Astrocyte (in vitro differentiated cells and primary cell): ENCODE data around the gene CNIH3. TPM values are rescaled to one million over a fixed set of nuclear protein-coding genes. Genes with fewer than 3 reads are reported as not detected.

Experiments used
- DNase-seq: peaks from one replicate; pipeline ENCODE4 v3.0.0-alpha.2; 2010; ENCODE audit warnings: low read depth
- FAIRE-seq: peaks from 2 replicates; lab custom pipeline; 2011; peaks lifted over from hg19 to GRCh38; lab: Jason Lieb, UNC
- H2AFZ ChIP-seq: 2 replicates; pipeline ENCODE4 v1.6.0; 2012; ENCODE audit warnings: low read depth, low read length, inconsistent platforms
- H3K27ac ChIP-seq: 2 replicates; pipeline ENCODE4 v1.5.1; 2011; ENCODE audit warnings: low read depth, low read length, inconsistent platforms
- H3K27me3 ChIP-seq: 2 replicates; pipeline ENCODE4 v1.6.0; 2011; ENCODE audit warnings: low read length, inconsistent platforms; ENCODE audit not compliant: insufficient read depth
- H3K36me3 ChIP-seq: 2 replicates; pipeline ENCODE4 v1.5.1; 2011; ENCODE audit warnings: low read length, inconsistent platforms; ENCODE audit not compliant: insufficient read depth
- H3K4me1 ChIP-seq: 2 replicates; pipeline ENCODE4 v1.5.1; 2011; ENCODE audit warnings: low read length, inconsistent platforms; ENCODE audit not compliant: insufficient read depth
- H3K4me2 ChIP-seq: 2 replicates; pipeline ENCODE4 v1.6.0; 2012; ENCODE audit warnings: low read length, inconsistent platforms
- H3K4me3 ChIP-seq: 2 replicates; pipeline ENCODE4 v1.5.1; 2011; ENCODE audit warnings: low read depth, mild to moderate bottlenecking, low read length, inconsistent platforms; ENCODE audit not compliant: insufficient read depth
- H3K79me2 ChIP-seq: 2 replicates; pipeline ENCODE4 v1.6.0; 2012; ENCODE audit warnings: mild to moderate bottlenecking, low read length, inconsistent platforms; ENCODE audit not compliant: insufficient read depth
- H3K9ac ChIP-seq: 2 replicates; pipeline ENCODE4 v1.6.0; 2012; ENCODE audit warnings: mild to moderate bottlenecking, low read length, inconsistent platforms
- H3K9me3 ChIP-seq: 2 replicates; pipeline ENCODE4 v1.5.1; 2012; ENCODE audit warnings: low read depth, mild to moderate bottlenecking, low read length, inconsistent platforms; ENCODE audit not compliant: insufficient read depth
- H4K20me1 ChIP-seq: 2 replicates; pipeline ENCODE4 v1.6.0; 2012; ENCODE audit warnings: low read length, inconsistent platforms; ENCODE audit not compliant: insufficient read depth
- H3K27ac Mint-ChIP-seq: one replicate; pipeline ENCODE4 v1.8.0; 2021; ENCODE audit warnings: mild to moderate bottlenecking, mixed read lengths; ENCODE audit not compliant: unreplicated experiment
- H3K27me3 Mint-ChIP-seq: one replicate; pipeline ENCODE4 v1.8.0; 2021; ENCODE audit warnings: low read depth, mixed read lengths; ENCODE audit not compliant: unreplicated experiment
- H3K36me3 Mint-ChIP-seq: one replicate; pipeline ENCODE4 v1.8.0; 2021; ENCODE audit warnings: low read depth, mixed read lengths; ENCODE audit not compliant: unreplicated experiment
- H3K4me1 Mint-ChIP-seq: one replicate; pipeline ENCODE4 v1.8.0; 2021; ENCODE audit warnings: low read depth, mixed read lengths; ENCODE audit not compliant: unreplicated experiment
- H3K4me3 Mint-ChIP-seq: one replicate; pipeline ENCODE4 v1.8.0; 2021; ENCODE audit warnings: mild to moderate bottlenecking, moderate library complexity, mixed read lengths; ENCODE audit not compliant: unreplicated experiment
- H3K9me3 Mint-ChIP-seq: one replicate; pipeline ENCODE4 v1.8.0; 2021; ENCODE audit warnings: mild to moderate bottlenecking, mixed read lengths; ENCODE audit not compliant: unreplicated experiment
- CTCF ChIP-seq: IDR thresholded peaks from 2 replicates; pipeline ENCODE4 v1.5.1; 2011; ENCODE audit warnings: low read depth, mild to moderate bottlenecking, inconsistent platforms, low read length, moderate library complexity; ENCODE audit not compliant: insufficient read depth
- EZH2 ChIP-seq: IDR thresholded peaks from 2 replicates; pipeline ENCODE4 v1.6.1; 2012; ENCODE audit warnings: mild to moderate bottlenecking, low read length, inconsistent platforms; ENCODE audit not compliant: insufficient read depth
- total RNA-seq: library from RNA; stranded (reverse); gene quantifications from 2 replicates; pipeline ENCODE4 v1.2.1, GENCODE V29; 2021

CNIH3 gene
- total RNA-seq, 1 donor from 2014 or later, result 7.7 TPM

DNA sequence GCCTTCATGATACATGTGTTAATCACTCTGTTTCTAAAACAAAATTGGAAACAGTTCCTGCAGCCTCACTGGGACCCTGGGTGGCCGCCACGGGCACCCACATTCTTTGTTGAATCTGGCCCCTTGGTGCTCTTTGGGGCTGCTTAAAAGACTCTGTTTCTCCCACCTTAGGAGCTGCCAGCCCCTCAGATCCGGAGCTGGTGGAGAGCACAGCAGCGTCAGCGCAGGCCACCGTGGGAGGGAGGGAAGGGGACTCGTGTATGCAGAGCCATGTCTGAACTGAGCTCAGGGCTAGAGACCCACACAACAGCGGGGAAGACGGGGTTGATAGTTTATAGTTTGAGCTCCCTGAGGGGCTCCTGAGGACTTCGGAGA lies 121.2 kb downstream of the CNIH3 start:
- H3K4me3 Mint-ChIP-seq, result no peak overlapping the region
- peaks cover 5% of the 10 kb centered on the region for H3K36me3 Mint-ChIP-seq
- no peaks in the 10 kb centered on the region for H3K9me3 Mint-ChIP-seq
- Histone ChIP-seq H3K79me2 (no peaks in the 10 kb centered on the region), H4K20me1 (peaks cover 5% of the 10 kb centered on the region), H3K9me3 (no peaks in the 10 kb centered on the region), H3K27ac (no peak overlapping the region), H3K36me3 (peaks cover 23% of the 10 kb centered on the region), H3K4me2 (peak overlapping the region; percentile 47), H2AFZ (peak overlapping the region; percentile 33), H3K4me1 (peaks cover 18% of the 10 kb centered on the region), H3K27me3 (no peaks in the 10 kb centered on the region), H3K9ac (peak overlapping the region; percentile 24), H3K4me3 (no peak overlapping the region)
- H3K4me1 Mint-ChIP-seq, result peaks cover 27% of the 10 kb centered on the region
- H3K27me3 Mint-ChIP-seq, result peaks cover 3% of the 10 kb centered on the region
- no peak for DNase-seq
- no peak for FAIRE-seq
- no peak for TF ChIP-seq EZH2
- TF ChIP-seq CTCF, result no peak
- no peak overlapping the region for H3K27ac Mint-ChIP-seq

- Histone ChIP-seq H3K79me2 (no peaks in the 10 kb centered on the region), H3K4me3 (no peak overlapping the region), H3K9ac (no peak overlapping the region), H3K27ac (no peak overlapping the region), H2AFZ (no peak overlapping the region), H3K4me2 (no peak overlapping the region), H3K9me3 (no peaks in the 10 kb centered on the region), H3K36me3 (peaks cover 19% of the 10 kb centered on the region), H3K4me1 (peaks cover 13% of the 10 kb centered on the region), H4K20me1 (peaks cover under 1% of the 10 kb centered on the region), H3K27me3 (no peaks in the 10 kb centered on the region)
- TF ChIP-seq CTCF (no peak), EZH2 (no peak)
- no peak for FAIRE-seq
- H3K9me3 Mint-ChIP-seq, result no peaks in the 10 kb centered on the region
- peaks cover 15% of the 10 kb centered on the region for H3K4me1 Mint-ChIP-seq
- H3K4me3 Mint-ChIP-seq, result no peak overlapping the region
- H3K36me3 Mint-ChIP-seq, result peaks cover 5% of the 10 kb centered on the region
- peaks cover 7% of the 10 kb centered on the region for H3K27me3 Mint-ChIP-seq
- no peak overlapping the region for H3K27ac Mint-ChIP-seq
- no peak for DNase-seq
These were observed 123.3 kb downstream of the CNIH3 start for GRCh38 chr1:224739303-224739996.

DNA sequence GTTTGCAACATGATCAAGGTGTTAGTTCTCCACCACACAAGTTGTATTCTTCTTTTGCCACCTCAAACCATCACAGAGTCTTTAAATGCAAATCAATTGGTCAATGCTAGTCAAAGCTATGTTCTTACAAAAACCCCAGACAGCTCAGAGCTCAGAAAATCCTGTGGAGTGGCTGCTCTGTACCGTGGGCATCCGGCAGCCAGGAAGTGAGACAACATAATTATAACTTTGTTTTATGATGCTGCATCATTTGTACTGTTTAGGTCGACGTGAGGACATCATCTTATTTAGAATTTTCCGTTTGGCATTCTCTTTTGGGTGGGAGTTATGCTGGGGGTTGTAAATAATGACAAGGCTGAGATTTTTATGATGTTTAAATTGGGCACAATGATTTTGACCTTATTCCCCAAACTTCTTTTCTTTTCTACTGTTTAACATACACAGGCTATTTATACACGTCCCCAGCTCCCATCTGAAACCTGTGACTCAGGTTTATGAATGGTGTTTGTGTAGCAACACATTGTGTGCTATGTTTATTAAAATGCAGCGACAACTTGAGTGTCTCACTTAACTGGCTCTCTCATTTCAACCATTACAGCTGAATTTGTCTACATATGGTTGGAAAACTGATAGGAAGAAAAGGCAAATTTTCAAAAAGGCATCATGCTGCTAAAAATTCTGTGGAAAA lies 124.0 kb downstream of the CNIH3 start:
- FAIRE-seq, result no peak
- Mint-ChIP-seq H3K9me3 (no peaks in the 10 kb centered on the region), H3K27ac (no peak overlapping the region), H3K36me3 (peaks cover 5% of the 10 kb centered on the region), H3K27me3 (peaks cover 7% of the 10 kb centered on the region), H3K4me1 (peaks cover 15% of the 10 kb centered on the region), H3K4me3 (no peak overlapping the region)
- no peaks in the 10 kb centered on the region for H4K20me1 ChIP-seq
- H3K27me3 ChIP-seq, result no peaks in the 10 kb centered on the region
- peaks cover 19% of the 10 kb centered on the region for H3K36me3 ChIP-seq
- no peak overlapping the region for H3K9ac ChIP-seq
- H3K27ac ChIP-seq, result no peak overlapping the region
- no peaks in the 10 kb centered on the region for H3K9me3 ChIP-seq
- H2AFZ ChIP-seq, result no peak overlapping the region
- no peak for TF ChIP-seq EZH2
- no peak for TF ChIP-seq CTCF
- H3K4me2 ChIP-seq, result no peak overlapping the region
- H3K4me1 ChIP-seq, result peaks cover 13% of the 10 kb centered on the region
- no peak for DNase-seq
- no peaks in the 10 kb centered on the region for H3K79me2 ChIP-seq
- no peak overlapping the region for H3K4me3 ChIP-seq
